GM19467 (cell line): ENCODE results near the gene CDC45.
"Not testable (repeated sequence)": the region's sequence is repeated elsewhere in the genome, so short reads cannot be mapped to it uniquely, and the experiment has no call there.

Experiments
- ATAC-seq: cut with Tn5 transposase; IDR thresholded peaks from one replicate; pipeline ENCODE4 v1.9.1; 2021; ENCODE audit warnings: mild to moderate bottlenecking, moderate library complexity; ENCODE audit not compliant: unreplicated experiment

CDC45 gene

GRCh38 chr22:19479355-19480172 is at the start of gene CDC45:
CDC45 (plus strand) TSS chr22:19479920; CDS start chr22:19479969, 49 bp downstream.
- peak; percentile 79 for ATAC-seq

GRCh38 chr22:19429950-19430889 is 49.5 kb upstream of the CDC45 start:
- no peak for ATAC-seq

- no peak for ATAC-seq
Observed at GRCh38 chr22:19430890-19431541, 48.7 kb upstream of the CDC45 start.

DNA sequence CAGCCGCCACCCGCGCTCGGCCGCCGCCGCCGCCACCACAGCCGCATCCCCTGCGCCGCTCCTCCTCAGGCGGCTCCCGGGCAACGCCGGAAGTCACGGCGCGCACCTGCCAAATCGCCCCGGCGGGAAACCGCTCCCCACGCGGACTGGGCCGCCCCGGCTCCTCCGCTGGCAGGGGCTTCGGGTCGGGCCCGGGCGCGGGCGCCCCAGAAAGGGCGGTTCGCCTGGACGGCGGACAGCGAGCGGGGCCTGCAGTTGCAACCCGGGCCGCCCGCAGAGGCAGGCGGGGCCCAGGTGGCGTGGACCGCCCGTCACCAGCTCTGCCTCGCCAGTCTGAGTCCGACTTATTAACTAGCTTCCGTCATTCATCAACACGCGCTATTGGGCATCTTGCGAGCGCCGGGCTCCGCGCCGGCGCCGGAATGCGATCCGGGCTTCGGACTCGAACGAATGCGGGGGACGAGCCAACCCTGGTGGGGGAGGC is 48.0 kb upstream of the CDC45 start, which contains the start of gene HIRA:
Gene HIRA, minus strand, starts transcription at position 85 of the 484 bp plus-strand sequence. CDS start 257 bp downstream, outside the sequence.
- ATAC-seq: peak; percentile 38

- peak; percentile 66 for ATAC-seq
Observed at GRCh38 chr22:19432133-19432851, 47.4 kb upstream of the CDC45 start, which contains the start of gene MRPL40. MRPL40 (plus strand) TSS chr22:19432545; CDS start chr22:19432555, 10 bp downstream.

DNA sequence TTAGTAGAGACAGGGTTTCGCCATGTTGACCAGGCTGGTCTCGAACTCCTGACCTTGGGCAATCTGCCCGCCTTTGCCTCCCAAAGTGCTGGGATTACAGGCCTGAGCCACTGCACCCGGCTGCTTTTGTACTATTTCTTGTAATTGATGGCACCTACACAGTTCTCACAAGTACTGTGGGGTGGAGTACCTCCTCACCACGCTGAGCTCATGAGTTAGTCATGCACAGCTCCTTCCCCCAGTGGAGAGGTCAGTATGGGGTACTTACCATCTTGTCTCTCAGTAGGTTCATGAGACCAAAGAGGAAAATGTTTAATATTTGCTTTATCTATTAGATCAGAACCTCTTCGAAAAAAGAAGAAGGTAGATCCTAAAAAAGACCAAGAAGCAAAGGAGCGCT is 45.3 kb upstream of the CDC45 start:
- ATAC-seq: no peak

- no peak for ATAC-seq
Observed at GRCh38 chr22:19434829-19435580, 44.7 kb upstream of the CDC45 start.

- ATAC-seq: not testable (repeated sequence)
Observed at GRCh38 chr22:19436444-19437161, 43.1 kb upstream of the CDC45 start.

GRCh38 chr22:19438298-19438697 is 41.4 kb upstream of the CDC45 start:
- no peak for ATAC-seq

- no peak for ATAC-seq
Observed at GRCh38 chr22:19440411-19441195, 39.1 kb upstream of the CDC45 start.

GRCh38 chr22:19442166-19442565 is 37.6 kb upstream of the CDC45 start:
- ATAC-seq: no peak

DNA sequence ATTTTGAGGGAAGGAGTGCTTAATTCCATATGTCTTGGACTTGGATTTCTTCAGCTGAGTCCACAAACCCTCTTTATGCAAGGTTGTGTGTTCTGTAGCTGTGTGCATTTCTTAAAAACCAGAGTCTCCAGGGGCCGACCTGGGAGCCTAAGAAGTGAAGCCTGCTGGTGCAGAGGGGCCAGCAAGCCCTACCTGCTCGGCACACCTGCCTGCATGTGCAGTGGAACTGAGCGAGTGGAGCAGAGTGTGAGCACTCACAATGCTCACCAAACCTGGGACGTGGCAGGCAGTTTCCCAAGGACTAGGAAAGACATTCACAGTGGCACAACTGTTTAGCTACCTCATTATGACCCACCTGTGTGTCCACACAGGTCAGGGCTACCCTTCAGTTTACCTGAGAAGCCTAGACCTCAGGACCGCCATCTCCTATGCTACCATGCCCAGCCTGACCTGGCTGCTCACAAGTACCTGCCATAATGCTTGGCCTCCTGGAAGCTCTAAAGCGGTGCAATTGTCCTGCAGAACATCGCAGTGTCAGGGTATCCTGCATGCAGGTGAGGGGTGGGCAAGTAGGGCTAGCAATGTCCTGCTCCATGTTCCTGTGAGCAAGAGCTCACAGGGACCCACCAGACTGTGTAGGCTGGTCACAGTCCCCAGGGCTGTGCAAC is 36.0 kb upstream of the CDC45 start:
- no peak for ATAC-seq

DNA sequence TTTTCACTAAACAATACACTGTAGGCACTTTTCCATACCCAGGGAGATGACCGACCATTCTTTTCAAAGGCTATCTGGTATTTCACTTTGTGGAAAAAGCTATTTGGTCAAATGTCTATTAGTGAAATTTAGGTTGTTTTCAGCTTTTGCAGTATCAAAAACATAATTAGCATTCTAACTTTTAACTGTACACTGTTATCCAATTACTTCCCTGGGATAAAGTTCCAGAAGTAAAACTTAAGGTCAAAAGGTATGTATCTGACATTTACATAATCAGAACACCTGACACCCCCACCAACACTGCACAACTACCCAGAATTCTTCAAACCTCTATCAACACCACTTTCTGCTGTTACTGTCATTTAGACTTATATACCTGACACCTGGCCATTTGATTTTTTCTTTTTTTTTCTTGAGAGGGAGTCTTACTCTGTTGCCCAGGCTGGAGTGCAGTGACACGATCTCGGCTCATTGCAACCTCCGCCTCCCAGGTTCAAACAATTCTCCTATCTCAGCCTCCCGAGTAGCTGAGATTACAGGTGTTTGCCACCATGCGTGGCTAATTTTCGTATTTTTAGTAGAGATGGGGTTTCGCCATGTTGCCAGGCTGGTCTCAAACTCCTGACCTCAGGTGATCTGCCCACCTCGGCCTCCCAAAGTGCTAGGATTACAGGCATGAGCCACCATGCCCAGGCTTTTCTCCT is 34.3 kb upstream of the CDC45 start:
- not testable (repeated sequence) for ATAC-seq

DNA sequence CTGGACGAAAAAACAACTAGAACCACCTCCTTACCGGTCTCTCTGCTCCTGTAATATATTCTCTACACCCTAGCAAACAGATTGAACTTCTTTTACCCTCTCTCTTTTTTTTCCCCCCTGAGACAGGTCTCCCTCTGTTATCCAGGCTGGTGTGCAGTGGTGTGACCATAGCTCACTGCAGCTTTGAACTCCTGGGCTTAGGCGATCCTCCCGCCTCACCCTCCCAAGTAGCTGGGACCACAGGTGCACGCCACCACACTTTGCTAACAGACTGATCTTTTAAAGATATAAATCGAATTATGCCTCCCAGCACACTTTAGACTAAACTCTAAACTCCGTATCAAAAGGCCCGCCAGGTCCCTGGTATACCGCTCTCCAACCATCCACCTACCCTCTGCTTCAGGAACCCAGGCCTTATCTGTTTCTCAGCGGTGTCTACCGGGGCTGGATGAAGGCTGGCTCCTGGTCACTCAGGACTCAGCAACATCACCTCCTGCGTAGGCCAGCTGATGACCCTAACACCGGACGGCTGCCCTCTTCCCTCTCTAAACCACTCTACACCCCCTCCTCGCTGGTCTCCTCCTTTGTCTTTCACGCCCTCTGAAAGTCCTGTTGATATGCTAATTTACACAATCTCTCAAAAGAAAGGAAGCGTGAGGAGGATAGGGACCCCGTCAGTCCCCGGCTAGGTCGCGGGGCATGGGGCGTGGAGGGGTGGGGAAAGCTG is 33.0 kb upstream of the CDC45 start:
- no peak for ATAC-seq

- ATAC-seq: peak; percentile 73
Observed at GRCh38 chr22:19447330-19448075, 32.2 kb upstream of the CDC45 start, which contains the start of gene C22orf39. C22orf39 (minus strand) TSS chr22:19447711; CDS start chr22:19447688, 23 bp downstream.
